Uterus (tissue), 2 donors: ENCODE results near the gene CCDC40.

ENCODE experiments used
- CTCF ChIP-seq, 4 experiments: fragments of 200-600 bp in 2 of 4; fragments of 450-650 bp in 2 of 4; sonication (generic) in 2 of 4; IDR thresholded peaks; one replicate each; pipeline ENCODE4 v1.5.1; 2016 to 2019; ENCODE audit warnings: antibody characterized with exemption in 4 of 4, mild to moderate bottlenecking in 2 of 4, moderate library complexity in 1 of 4
- POLR2A ChIP-seq, 2 donors: fragments of 450-650 bp; IDR thresholded peaks; one replicate each; pipeline ENCODE4 v1.6.1; 2016; ENCODE audit warnings: antibody characterized with exemption in 2 of 2, mild to moderate bottlenecking in 1 of 2, moderate library complexity in 1 of 2

GRCh38 chr17:80060644-80061043 lies 24.2 kb downstream of the CCDC40 start:
- no peak for TF ChIP-seq CTCF (IDR thresholded peaks at IDR 0.05)
- no peak for TF ChIP-seq POLR2A (IDR thresholded peaks at IDR 0.05)
